Measurements from ENCODE around the gene SERINC2. TPM values are rescaled to one million over a fixed set of nuclear protein-coding genes. Genes with fewer than 3 reads are reported as not detected.

Gene SERINC2
- total RNA-seq, 1 experiment from 2014 or later = 67.7 TPM

- CTCF ChIA-PET = interaction anchor here (1.3 kb wide), 1 partner anchor 14 kb away, joined by 4 read pairs; no protein-coding TSS in a partner anchor
- no peak overlapping the region for H3K4me3 Mint-ChIP-seq (ENCODE audit: low read depth, unreplicated experiment)
- no peaks in the 10 kb centered on the region for H3K27me3 Mint-ChIP-seq (ENCODE audit: unreplicated experiment)
- H3K36me3 Mint-ChIP-seq (ENCODE audit: insufficient read depth, unreplicated experiment) = peaks cover 5% of the 10 kb centered on the region
- no peak overlapping the region for H3K27ac Mint-ChIP-seq (ENCODE audit: unreplicated experiment)
- no peak for TF ChIP-seq CTCF (IDR thresholded peaks at IDR 0.05; ENCODE audit: unreplicated experiment)
- peaks cover 39% of the 10 kb centered on the region for H3K4me1 Mint-ChIP-seq (ENCODE audit: low read depth, unreplicated experiment)
- no peak for DNase-seq
- intact Hi-C loops (cut with micrococcal nuclease; ENCODE audit: unreplicated experiment) = no loop called here
- H3K9me3 Mint-ChIP-seq (ENCODE audit: low read depth, unreplicated experiment) = no peaks in the 10 kb centered on the region
- BruUV-seq (replicated peaks) = no TSS peak
These were observed 36.5 kb upstream of the SERINC2 start for GRCh38 chr1:31376375-31377134.

GRCh38 chr1:31377364-31377863, 35.6 kb upstream of the SERINC2 start:
- H3K4me1 Mint-ChIP-seq (ENCODE audit: low read depth, unreplicated experiment) = peaks cover 39% of the 10 kb centered on the region
- intact Hi-C loops (cut with micrococcal nuclease; ENCODE audit: unreplicated experiment) = no loop called here
- H3K36me3 Mint-ChIP-seq (ENCODE audit: insufficient read depth, unreplicated experiment) = peaks cover 5% of the 10 kb centered on the region
- no peaks in the 10 kb centered on the region for H3K9me3 Mint-ChIP-seq (ENCODE audit: low read depth, unreplicated experiment)
- no peak for TF ChIP-seq CTCF (IDR thresholded peaks at IDR 0.05; ENCODE audit: unreplicated experiment)
- no peak for DNase-seq
- CTCF ChIA-PET = no interaction called here
- H3K4me3 Mint-ChIP-seq (ENCODE audit: low read depth, unreplicated experiment) = no peak overlapping the region
- H3K27me3 Mint-ChIP-seq (ENCODE audit: unreplicated experiment) = no peaks in the 10 kb centered on the region
- BruUV-seq (replicated peaks) = no TSS peak
- no peak overlapping the region for H3K27ac Mint-ChIP-seq (ENCODE audit: unreplicated experiment)

GRCh38 chr1:31378001-31378400, 35.0 kb upstream of the SERINC2 start:
- Mint-ChIP-seq H3K4me3 (ENCODE audit: low read depth, unreplicated experiment) (no peak overlapping the region), H3K27ac (ENCODE audit: unreplicated experiment) (no peak overlapping the region), H3K27me3 (ENCODE audit: unreplicated experiment) (no peaks in the 10 kb centered on the region), H3K9me3 (ENCODE audit: low read depth, unreplicated experiment) (no peaks in the 10 kb centered on the region), H3K36me3 (ENCODE audit: insufficient read depth, unreplicated experiment) (peaks cover 5% of the 10 kb centered on the region), H3K4me1 (ENCODE audit: low read depth, unreplicated experiment) (peaks cover 37% of the 10 kb centered on the region)
- intact Hi-C loops (cut with micrococcal nuclease; ENCODE audit: unreplicated experiment) = no loop called here
- no peak for TF ChIP-seq CTCF (IDR thresholded peaks at IDR 0.05; ENCODE audit: unreplicated experiment)
- BruUV-seq (replicated peaks) = no TSS peak
- CTCF ChIA-PET = no interaction called here
- no peak for DNase-seq

- no peak for DNase-seq
- intact Hi-C loops (cut with micrococcal nuclease; ENCODE audit: unreplicated experiment) = no loop called here
- H3K4me1 Mint-ChIP-seq (ENCODE audit: low read depth, unreplicated experiment) = peaks cover 37% of the 10 kb centered on the region
- no peak overlapping the region for H3K4me3 Mint-ChIP-seq (ENCODE audit: low read depth, unreplicated experiment)
- BruUV-seq (replicated peaks) = no TSS peak
- H3K36me3 Mint-ChIP-seq (ENCODE audit: insufficient read depth, unreplicated experiment) = peaks cover 5% of the 10 kb centered on the region
- no peaks in the 10 kb centered on the region for H3K9me3 Mint-ChIP-seq (ENCODE audit: low read depth, unreplicated experiment)
- CTCF ChIA-PET = no interaction called here
- no peak for TF ChIP-seq CTCF (IDR thresholded peaks at IDR 0.05; ENCODE audit: unreplicated experiment)
- no peaks in the 10 kb centered on the region for H3K27me3 Mint-ChIP-seq (ENCODE audit: unreplicated experiment)
- H3K27ac Mint-ChIP-seq (ENCODE audit: unreplicated experiment) = no peak overlapping the region
These were observed 32.8 kb upstream of the SERINC2 start for GRCh38 chr1:31380181-31380580.
